Neural progenitor cell (in vitro differentiated cells): Measurements from ENCODE around the gene WBP2. TPM values are rescaled to one million over a fixed set of nuclear protein-coding genes. Genes with fewer than 3 reads are reported as not detected.

Experiments
- DNase-seq: peaks from one replicate; pipeline ENCODE4 v3.0.0-alpha.2; 2016; ENCODE audit warnings: low spot score
- H2AFZ ChIP-seq: fragments of 200-600 bp; sonication (generic); replicated peaks from 2 replicates; pipeline ENCODE4 v1.6.1; 2016; ENCODE audit warnings: antibody characterized with exemption
- H3F3A ChIP-seq: fragments of 200-600 bp; sonication (generic); 2 replicates; pipeline ENCODE4 v1.6.1; 2016; ENCODE audit warnings: antibody characterized with exemption, low read depth
- H3K27ac ChIP-seq: fragments of 200-600 bp; sonication (generic); 2 replicates; pipeline ENCODE4 v1.5.1; 2016; ENCODE audit warnings: mild to moderate bottlenecking
- H3K27me3 ChIP-seq: fragments of 200-600 bp; sonication (generic); 2 replicates; pipeline ENCODE4 v1.6.1; 2016; ENCODE audit warnings: mild to moderate bottlenecking, moderate library complexity
- H3K36me3 ChIP-seq: fragments of 200-600 bp; sonication (generic); 2 replicates; pipeline ENCODE4 v1.5.1; 2016
- H3K4me1 ChIP-seq: fragments of 200-600 bp; sonication (generic); 2 replicates; pipeline ENCODE4 v1.6.1; 2016; ENCODE audit warnings: mixed run types
- H3K4me2 ChIP-seq: fragments of 200-600 bp; sonication (generic); 2 replicates; pipeline ENCODE4 v1.6.1; 2016
- H3K4me3 ChIP-seq: fragments of 200-600 bp; sonication (generic); 2 replicates; pipeline ENCODE4 v1.5.1; 2016
- H3K79me2 ChIP-seq: fragments of 200-600 bp; sonication (generic); 2 replicates; pipeline ENCODE4 v1.6.1; 2016; ENCODE audit warnings: low read depth
- H3K9ac ChIP-seq: fragments of 200-600 bp; sonication (generic); 2 replicates; pipeline ENCODE4 v1.6.1; 2016
- H3K9me3 ChIP-seq: fragments of 200-600 bp; sonication (generic); 2 replicates; pipeline ENCODE4 v1.5.1; 2016; ENCODE audit warnings: low read depth
- H4K20me1 ChIP-seq: fragments of 200-600 bp; sonication (generic); 2 replicates; pipeline ENCODE4 v1.6.1; 2016; ENCODE audit warnings: low read depth
- H3K27ac Mint-ChIP-seq: 3 replicates; pipeline ENCODE4 v1.8.0; 2021; ENCODE audit warnings: mixed read lengths
- H3K27me3 Mint-ChIP-seq: 2 replicates; pipeline ENCODE4 v1.8.0; 2022; ENCODE audit warnings: low read depth, mild to moderate bottlenecking, inconsistent platforms, moderate library complexity, mixed read lengths; ENCODE audit not compliant: insufficient read depth
- H3K36me3 Mint-ChIP-seq: 3 replicates; pipeline ENCODE4 v1.8.0; 2021; ENCODE audit warnings: mixed read lengths
- H3K4me1 Mint-ChIP-seq: 3 replicates; pipeline ENCODE4 v1.8.0; 2021; ENCODE audit warnings: mixed read lengths
- H3K4me3 Mint-ChIP-seq: 3 replicates; pipeline ENCODE4 v1.8.0; 2021; ENCODE audit warnings: mild to moderate bottlenecking, moderate library complexity, mixed read lengths
- H3K9me3 Mint-ChIP-seq: 3 replicates; pipeline ENCODE4 v1.8.0; 2020; ENCODE audit warnings: mixed read lengths
- EZH2 ChIP-seq: fragments of 200-600 bp; sonication (generic); IDR thresholded peaks from 2 replicates; pipeline ENCODE4 v1.6.1; 2017; ENCODE audit warnings: antibody characterized with exemption, mild to moderate bottlenecking, moderate library complexity
- EZH2phosphoT487 ChIP-seq: fragments of 200-600 bp; sonication (generic); IDR thresholded peaks from 2 replicates; pipeline ENCODE4 v1.6.1; 2017; ENCODE audit warnings: antibody characterized with exemption
- total RNA-seq: library from RNA; depleted of rRNA; stranded (reverse); fragments of >200 nt; gene quantifications from 2 replicates; pipeline ENCODE4 v1.2.3, GENCODE V29; 2015; ENCODE audit warnings: low replicate concordance
- TF ChIP-seq, protein P1 (sequence below): fragments of 200-600 bp; sonication (generic); IDR thresholded peaks from 2 replicates; pipeline ENCODE4 v1.5.1; 2017; ENCODE audit warnings: antibody characterized with exemption, mild to moderate bottlenecking

The WBP2 gene
- total RNA-seq, 1 donor from 2014 or later = 20.9 TPM

DNA sequence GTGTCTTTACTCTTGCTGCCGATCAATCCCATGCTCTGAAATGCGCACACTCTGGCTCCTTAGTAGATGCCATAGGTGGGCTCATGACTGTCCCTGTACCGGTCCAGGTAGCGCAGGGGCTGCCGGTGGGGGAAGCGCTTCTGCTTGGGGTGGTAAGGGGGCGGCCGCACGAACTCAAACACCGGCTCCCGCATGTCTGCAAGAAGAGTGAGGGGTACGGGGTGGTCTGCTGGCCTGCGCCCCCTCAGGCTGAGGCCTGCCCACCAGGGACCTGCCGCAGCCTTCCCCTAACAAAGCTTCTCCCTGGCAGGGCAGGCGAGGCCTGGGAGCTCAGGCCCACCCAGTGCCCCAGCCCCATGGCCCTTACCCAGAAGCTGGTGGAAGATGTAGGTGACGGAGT, 43.7 kb upstream of the WBP2 start:
- Histone ChIP-seq H3K36me3 (no peaks in the 10 kb centered on the region), H3K4me1 (peaks cover 22% of the 10 kb centered on the region), H3K27me3 (no peaks in the 10 kb centered on the region), H3F3A (peaks cover 14% of the 10 kb centered on the region), H3K27ac (no peak overlapping the region), H3K79me2 (peaks cover 36% of the 10 kb centered on the region), H3K9ac (no peak overlapping the region), H4K20me1 (peaks cover 11% of the 10 kb centered on the region), H3K4me2 (no peak overlapping the region), H3K4me3 (no peak overlapping the region), H2AFZ (no peak overlapping the region), H3K9me3 (no peaks in the 10 kb centered on the region)
- no peak for DNase-seq
- Mint-ChIP-seq H3K9me3 (no peaks in the 10 kb centered on the region), H3K27ac (no peak overlapping the region), H3K4me3 (no peak overlapping the region), H3K27me3 (peaks cover 5% of the 10 kb centered on the region), H3K4me1 (peaks cover 24% of the 10 kb centered on the region), H3K36me3 (peaks cover 2% of the 10 kb centered on the region)
- no peak for TF ChIP-seq EZH2phosphoT487
- TF ChIP-seq EZH2 = no peak
- TF ChIP-seq, protein P1, sequence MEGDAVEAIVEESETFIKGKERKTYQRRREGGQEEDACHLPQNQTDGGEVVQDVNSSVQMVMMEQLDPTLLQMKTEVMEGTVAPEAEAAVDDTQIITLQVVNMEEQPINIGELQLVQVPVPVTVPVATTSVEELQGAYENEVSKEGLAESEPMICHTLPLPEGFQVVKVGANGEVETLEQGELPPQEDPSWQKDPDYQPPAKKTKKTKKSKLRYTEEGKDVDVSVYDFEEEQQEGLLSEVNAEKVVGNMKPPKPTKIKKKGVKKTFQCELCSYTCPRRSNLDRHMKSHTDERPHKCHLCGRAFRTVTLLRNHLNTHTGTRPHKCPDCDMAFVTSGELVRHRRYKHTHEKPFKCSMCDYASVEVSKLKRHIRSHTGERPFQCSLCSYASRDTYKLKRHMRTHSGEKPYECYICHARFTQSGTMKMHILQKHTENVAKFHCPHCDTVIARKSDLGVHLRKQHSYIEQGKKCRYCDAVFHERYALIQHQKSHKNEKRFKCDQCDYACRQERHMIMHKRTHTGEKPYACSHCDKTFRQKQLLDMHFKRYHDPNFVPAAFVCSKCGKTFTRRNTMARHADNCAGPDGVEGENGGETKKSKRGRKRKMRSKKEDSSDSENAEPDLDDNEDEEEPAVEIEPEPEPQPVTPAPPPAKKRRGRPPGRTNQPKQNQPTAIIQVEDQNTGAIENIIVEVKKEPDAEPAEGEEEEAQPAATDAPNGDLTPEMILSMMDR = no peak

DNA sequence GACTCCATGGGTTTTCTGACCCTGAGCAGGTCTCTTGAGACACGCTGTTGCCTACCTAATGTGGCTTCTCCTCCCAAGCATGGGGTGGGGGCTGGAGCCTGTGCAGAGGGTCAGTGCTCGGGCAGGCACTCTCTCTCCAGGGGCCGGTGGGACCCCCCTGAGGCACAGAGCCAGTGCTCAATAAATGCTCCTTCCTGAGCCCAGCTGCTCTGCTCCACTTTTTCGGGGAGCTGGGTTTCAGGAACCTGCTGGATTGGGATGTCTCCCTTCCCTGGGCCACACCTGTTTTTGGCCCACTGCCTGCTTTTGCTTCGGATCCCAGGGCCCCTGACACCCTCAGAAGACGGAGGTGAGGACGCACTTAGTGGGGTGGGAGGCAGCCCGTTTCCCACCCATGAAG, 42.9 kb upstream of the WBP2 start:
- H4K20me1 ChIP-seq = peaks cover 11% of the 10 kb centered on the region
- no peak overlapping the region for H2AFZ ChIP-seq
- no peaks in the 10 kb centered on the region for H3K9me3 Mint-ChIP-seq
- DNase-seq = no peak
- no peak overlapping the region for H3K4me3 ChIP-seq
- no peaks in the 10 kb centered on the region for H3K27me3 ChIP-seq
- H3K79me2 ChIP-seq = peaks cover 30% of the 10 kb centered on the region
- H3K36me3 ChIP-seq = no peaks in the 10 kb centered on the region
- TF ChIP-seq EZH2phosphoT487 (no peak), EZH2 (no peak)
- TF ChIP-seq, protein P1 = no peak
- H3K4me2 ChIP-seq = no peak overlapping the region
- H3K36me3 Mint-ChIP-seq = peaks cover 2% of the 10 kb centered on the region
- no peaks in the 10 kb centered on the region for H3K9me3 ChIP-seq
- peak overlapping the region; percentile 8 for H3K27ac ChIP-seq
- peak overlapping the region; percentile 80 for H3K4me3 Mint-ChIP-seq
- H3F3A ChIP-seq = peaks cover 14% of the 10 kb centered on the region
- H3K27ac Mint-ChIP-seq = no peak overlapping the region
- peaks cover 26% of the 10 kb centered on the region for H3K4me1 Mint-ChIP-seq
- peaks cover 16% of the 10 kb centered on the region for H3K4me1 ChIP-seq
- no peak overlapping the region for H3K9ac ChIP-seq
- H3K27me3 Mint-ChIP-seq = peaks cover 5% of the 10 kb centered on the region

DNA sequence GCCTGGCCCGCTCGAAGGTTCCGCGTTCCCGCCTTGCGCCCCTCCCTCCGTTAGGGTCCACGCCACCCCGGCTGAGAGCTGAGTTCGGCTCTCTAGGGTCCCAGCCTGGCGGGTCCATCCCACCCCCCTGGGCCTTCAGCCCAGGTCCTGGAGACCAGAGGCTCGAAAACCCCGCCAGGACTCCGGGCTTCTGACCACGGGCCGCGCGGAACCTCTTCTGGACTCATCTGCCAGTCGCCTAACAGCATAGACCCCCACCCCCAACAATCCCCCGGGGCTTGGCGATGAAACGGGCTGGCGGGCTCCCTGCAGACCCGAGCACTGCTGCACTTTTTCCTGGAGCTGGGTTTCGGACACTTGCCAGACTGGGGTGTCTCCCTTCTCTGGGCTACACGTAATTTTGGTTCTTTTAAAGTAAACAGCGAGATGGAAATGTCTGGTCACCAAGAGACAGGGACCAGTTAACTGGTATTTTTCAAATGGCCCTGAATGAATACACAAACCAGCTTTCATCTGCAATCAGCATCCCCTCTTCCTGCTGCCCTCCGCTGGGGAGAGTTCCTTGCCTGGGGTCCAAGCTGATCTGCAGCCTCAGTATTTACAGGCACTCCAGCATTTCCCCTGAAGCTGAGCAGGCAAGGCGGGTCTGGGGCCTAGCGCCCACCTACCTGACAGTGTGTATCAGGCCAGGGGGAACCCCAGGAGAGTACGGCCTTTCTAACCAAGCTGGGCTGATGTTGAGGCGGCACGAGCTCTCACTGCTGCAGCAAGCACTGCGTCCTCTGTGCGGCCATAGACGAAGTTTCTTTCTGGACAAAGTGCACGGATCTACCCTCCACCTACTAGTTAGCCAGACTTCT, 42.3 kb upstream of the WBP2 start:
- Histone ChIP-seq H3K9me3 (no peaks in the 10 kb centered on the region), H3K9ac (no peak overlapping the region), H3K4me3 (peak overlapping the region; percentile 68), H3F3A (peaks cover 14% of the 10 kb centered on the region), H2AFZ (peak overlapping the region; percentile 70), H3K27ac (peak overlapping the region; percentile 8), H3K4me2 (peak overlapping the region; percentile 78), H3K79me2 (peaks cover 26% of the 10 kb centered on the region), H3K36me3 (no peaks in the 10 kb centered on the region), H4K20me1 (peaks cover 11% of the 10 kb centered on the region), H3K4me1 (peaks cover 16% of the 10 kb centered on the region), H3K27me3 (no peaks in the 10 kb centered on the region)
- H3K27me3 Mint-ChIP-seq = peaks cover 5% of the 10 kb centered on the region
- TF ChIP-seq EZH2 (no peak), EZH2phosphoT487 (no peak)
- TF ChIP-seq, protein P1 = no peak
- H3K36me3 Mint-ChIP-seq = peaks cover 2% of the 10 kb centered on the region
- H3K4me3 Mint-ChIP-seq = peak overlapping the region; percentile 80
- H3K9me3 Mint-ChIP-seq = no peaks in the 10 kb centered on the region
- peak overlapping the region; percentile 78 for H3K27ac Mint-ChIP-seq
- peak; percentile 52 for DNase-seq
- H3K4me1 Mint-ChIP-seq = peaks cover 26% of the 10 kb centered on the region
